GM12891 (cell line): Measurements from ENCODE around the gene PREX1.

Experiments
- DNase-seq: peaks from one replicate; pipeline ENCODE4 v3.0.0; 2011; ENCODE audit warnings: low spot score; ENCODE audit not compliant: insufficient read length
- FAIRE-seq: peaks from 2 replicates; lab custom pipeline; 2011; peaks lifted over from hg19 to GRCh38; lab: Jason Lieb, UNC
- PAX5 ChIP-seq: IDR thresholded peaks from 2 replicates; pipeline ENCODE4 v1.6.1; 2011; ENCODE audit warnings: low read length, moderate library complexity, mild to moderate bottlenecking; ENCODE audit not compliant: insufficient read depth, severe bottlenecking
- POLR2A ChIP-seq: IDR thresholded peaks from 2 replicates; pipeline ENCODE4 v1.6.1; 2011; ENCODE audit warnings: low read depth, low read length, control low read depth
- POLR2AphosphoS5 ChIP-seq: IDR thresholded peaks from 2 replicates; pipeline ENCODE4 v1.6.1; 2011; ENCODE audit warnings: low read depth, low read length, control low read depth
- POU2F2 ChIP-seq: IDR thresholded peaks from 2 replicates; pipeline ENCODE4 v1.6.1; 2011; ENCODE audit warnings: low read depth, mild to moderate bottlenecking, control low read depth, low read length, moderate library complexity
- SPI1 ChIP-seq: IDR thresholded peaks from 2 replicates; pipeline ENCODE4 v1.6.1; 2011; ENCODE audit warnings: low read depth, low read length, control low read depth
- TAF1 ChIP-seq: IDR thresholded peaks from 2 replicates; pipeline ENCODE4 v1.6.1; 2011; ENCODE audit warnings: low read depth, low read length, control low read depth

The PREX1 gene

DNA sequence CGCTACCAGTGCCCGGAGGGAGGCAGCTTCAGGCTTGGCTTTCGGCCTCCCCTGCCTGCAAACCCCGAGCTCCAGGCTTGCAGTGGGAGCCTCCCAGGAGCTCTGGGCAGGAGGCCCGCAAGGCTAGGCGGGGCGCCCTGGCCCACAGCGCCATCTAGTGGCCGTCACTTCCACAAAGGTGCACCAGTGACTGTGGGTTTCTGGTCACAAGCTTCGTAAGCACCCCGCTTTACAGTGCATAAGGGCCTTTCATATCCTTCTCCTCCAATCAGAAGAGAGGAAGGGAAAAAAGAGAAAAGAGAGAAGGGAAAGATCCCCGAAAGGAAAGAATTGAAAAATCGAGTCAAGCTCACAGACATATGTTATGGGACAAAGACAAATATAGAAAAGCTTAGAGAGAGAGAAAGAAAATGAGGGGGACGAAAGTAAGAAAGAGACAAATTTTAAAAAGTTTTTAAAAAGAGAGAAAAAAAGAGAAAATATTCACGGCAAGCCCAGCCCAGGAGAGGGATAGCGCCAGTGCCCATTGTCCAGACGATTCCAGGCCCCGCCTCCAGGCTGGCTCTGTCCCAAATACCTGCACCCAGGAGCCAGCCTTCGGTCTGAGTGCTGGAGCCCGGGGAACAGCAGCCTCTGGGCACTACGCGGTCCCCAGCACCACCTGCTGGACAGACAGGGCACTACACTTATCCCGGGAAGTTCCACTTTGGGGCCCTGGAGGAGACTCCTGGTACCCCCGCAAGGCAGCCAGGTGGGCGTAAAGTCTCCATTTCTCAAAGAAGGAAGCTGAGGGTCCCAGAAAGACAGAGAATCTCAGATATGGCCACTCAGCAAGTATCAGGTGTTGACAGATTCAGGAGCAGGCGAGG is 207.1 kb downstream of the PREX1 start:
- DNase-seq = peak; percentile 86
- FAIRE-seq = peak; percentile 79
- no peak for TF ChIP-seq POU2F2
- TF ChIP-seq POLR2A = no peak
- TF ChIP-seq PAX5 = no peak

- no peak for FAIRE-seq
- no peak for TF ChIP-seq PAX5
- TF ChIP-seq TAF1 = no peak
- no peak for TF ChIP-seq SPI1
- no peak for TF ChIP-seq POU2F2
- no peak for TF ChIP-seq POLR2A
- no peak for TF ChIP-seq POLR2AphosphoS5
These were observed 207.7 kb downstream of the PREX1 start for GRCh38 chr20:48620154-48620506.

DNA sequence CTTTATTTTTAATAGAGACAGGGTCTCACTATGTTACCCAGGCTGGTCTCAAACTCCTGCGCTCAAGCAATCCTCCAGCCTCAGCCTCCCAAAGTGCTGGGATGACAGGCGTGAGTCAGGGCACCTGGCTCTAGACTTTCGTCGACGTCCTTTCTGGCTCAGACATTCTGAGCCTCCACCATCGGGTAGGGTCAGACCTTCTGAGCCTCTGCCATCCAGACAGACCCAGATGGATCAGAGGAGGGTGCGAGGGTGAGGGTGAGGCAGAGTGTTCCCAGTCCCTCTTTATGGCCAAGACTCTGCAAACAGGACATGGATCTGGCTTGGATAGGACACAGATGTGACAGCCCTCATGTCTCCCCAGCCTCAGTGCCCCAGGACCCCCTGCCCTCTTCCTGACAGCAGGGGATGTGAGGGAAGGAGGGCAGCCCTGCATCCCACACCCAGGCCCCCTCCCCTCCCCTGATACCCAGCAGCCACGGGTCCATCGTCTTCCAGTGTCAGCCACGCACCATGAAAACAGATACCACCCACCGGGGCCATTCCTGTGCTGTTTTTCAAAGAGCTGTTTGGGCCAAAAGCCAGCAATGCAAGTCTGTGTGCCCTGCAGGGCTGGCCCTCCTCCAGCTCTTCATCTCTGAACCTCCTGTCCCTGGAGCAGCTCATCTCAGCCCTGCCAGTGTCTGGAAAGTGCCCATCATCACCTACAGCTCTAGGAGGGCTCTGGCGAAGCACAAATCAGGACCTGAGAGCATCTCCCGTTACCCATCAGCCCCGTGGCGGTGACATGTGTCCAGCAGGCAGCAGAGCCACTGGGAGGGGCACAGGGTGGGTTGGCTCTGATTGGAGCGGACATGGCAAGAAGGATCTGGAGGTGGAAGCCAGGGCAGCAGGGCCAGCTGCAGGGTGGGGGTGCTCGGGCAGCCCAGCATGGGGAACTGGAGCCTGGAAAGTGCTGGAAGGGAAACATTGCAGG is 208.4 kb downstream of the PREX1 start:
- DNase-seq (no peak), FAIRE-seq (no peak)
- no peak for TF ChIP-seq SPI1
- no peak for TF ChIP-seq POLR2A
- TF ChIP-seq PAX5 = no peak
- TF ChIP-seq POU2F2 = no peak
- TF ChIP-seq TAF1 = no peak
- TF ChIP-seq POLR2AphosphoS5 = no peak

More at GRCh38 chr20:48620154-48620506, 207.7 kb downstream of the PREX1 start:
- no peak for DNase-seq

- DNase-seq (no peak), FAIRE-seq (no peak)
- no peak for TF ChIP-seq POLR2AphosphoS5
- TF ChIP-seq POU2F2 = no peak
- TF ChIP-seq POLR2A = no peak
- no peak for TF ChIP-seq PAX5
- no peak for TF ChIP-seq SPI1
- no peak for TF ChIP-seq TAF1
These were observed 209.2 kb downstream of the PREX1 start for GRCh38 chr20:48618631-48619030.

- TF ChIP-seq POLR2A (no peak), POU2F2 (no peak), SPI1 (no peak), POLR2AphosphoS5 (no peak), TAF1 (no peak), PAX5 (no peak)
- FAIRE-seq (no peak), DNase-seq (no peak)
These were observed 209.7 kb downstream of the PREX1 start for GRCh38 chr20:48618052-48618451.

DNA sequence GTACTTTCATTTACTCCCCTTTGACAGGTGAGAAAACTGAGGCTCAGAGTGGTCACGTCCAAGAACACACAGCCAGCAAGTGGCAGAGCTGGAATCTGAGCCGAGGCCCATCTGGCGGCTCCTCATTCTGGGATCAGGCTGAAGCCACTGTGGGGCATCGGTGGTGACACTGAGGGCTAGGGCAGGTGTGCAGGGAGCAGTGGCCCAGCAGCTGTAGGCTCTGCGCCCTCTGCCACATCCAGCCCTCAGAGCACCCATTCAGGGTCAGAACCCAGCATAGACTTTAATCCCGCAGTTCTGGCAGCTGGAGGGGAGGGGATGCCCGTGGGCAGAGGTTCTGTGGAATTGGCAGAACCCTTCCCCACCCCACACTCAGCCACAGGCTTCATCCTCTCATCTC is 210.3 kb downstream of the PREX1 start:
- DNase-seq (no peak), FAIRE-seq (no peak)
- TF ChIP-seq PAX5 = no peak
- TF ChIP-seq POLR2A = no peak
- TF ChIP-seq POU2F2 = no peak
- TF ChIP-seq SPI1 = no peak
- TF ChIP-seq POLR2AphosphoS5 = no peak
- no peak for TF ChIP-seq TAF1

GRCh38 chr20:48616481-48616880 is 211.3 kb downstream of the PREX1 start:
- FAIRE-seq (no peak), DNase-seq (no peak)
- TF ChIP-seq POLR2AphosphoS5 (no peak), PAX5 (no peak), SPI1 (no peak), POLR2A (no peak), POU2F2 (no peak), TAF1 (no peak)

DNA sequence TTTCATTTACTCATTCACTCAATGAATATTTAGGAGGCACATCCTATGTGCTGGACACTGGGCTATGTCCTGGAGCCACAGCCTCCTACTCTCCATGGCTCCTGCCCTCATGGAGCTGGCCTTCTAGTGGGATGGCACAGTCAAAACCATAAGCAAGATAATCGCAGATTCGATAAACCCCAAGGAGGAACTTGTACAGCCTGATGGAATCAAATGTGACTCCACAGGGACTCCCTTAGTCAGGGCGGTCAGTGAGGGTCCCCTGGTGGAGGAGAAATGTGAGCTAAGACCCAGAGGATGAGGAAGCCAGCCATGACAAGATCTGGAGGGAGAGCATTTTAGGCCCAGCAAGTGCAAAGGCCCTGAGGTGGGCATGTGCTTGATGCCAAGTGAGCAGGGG is 211.9 kb downstream of the PREX1 start:
- no peak for TF ChIP-seq POU2F2
- no peak for TF ChIP-seq POLR2AphosphoS5
- TF ChIP-seq PAX5 = no peak
- no peak for TF ChIP-seq POLR2A
- TF ChIP-seq SPI1 = no peak
- no peak for TF ChIP-seq TAF1
- FAIRE-seq (no peak), DNase-seq (no peak)

- TF ChIP-seq POU2F2 (no peak), TAF1 (no peak), PAX5 (no peak), SPI1 (no peak), POLR2AphosphoS5 (no peak), POLR2A (no peak)
- FAIRE-seq (no peak), DNase-seq (no peak)
These were observed 213.1 kb downstream of the PREX1 start for GRCh38 chr20:48614593-48615274.
